ENCODE data around the gene SEPTIN1.

GRCh38 chr16:30379158-30379783 is 3.1 kb downstream of the SEPTIN1 start:
- TF ChIP-seq CTCF (IDR thresholded peaks at IDR 0.05; ENCODE audit: poor library complexity) (no peak), EZH2 (IDR thresholded peaks at IDR 0.05; ENCODE audit: borderline replicate concordance) (no peak), EZH2phosphoT487 (IDR thresholded peaks at IDR 0.05; ENCODE audit: low read depth, severe bottlenecking, unreplicated experiment) (no peak)
